Putamen (tissue), 1 donor: ENCODE data around the gene FRMD4A.
"Not testable (repeated sequence)": the region's sequence is repeated elsewhere in the genome, so short reads cannot be mapped to it uniquely, and the experiment has no call there.

ENCODE experiments used
- DNase-seq: peaks from one replicate; pipeline ENCODE4 v3.0.0-alpha.2; 2016; ENCODE audit warnings: low spot score

The FRMD4A gene

GRCh38 chr10:13845897-13846296, 484.8 kb downstream of the FRMD4A start:
- no peak for DNase-seq

- no peak for DNase-seq
Observed at GRCh38 chr10:13844651-13845050, 486.1 kb downstream of the FRMD4A start.

GRCh38 chr10:13842117-13842516, 488.6 kb downstream of the FRMD4A start:
- DNase-seq, result no peak

- DNase-seq, result no peak
Observed at GRCh38 chr10:13840036-13840435, 490.7 kb downstream of the FRMD4A start.

- DNase-seq, result no peak
Observed at GRCh38 chr10:13839430-13839990, 491.2 kb downstream of the FRMD4A start.

GRCh38 chr10:13839030-13839429, 491.7 kb downstream of the FRMD4A start:
- no peak for DNase-seq

- no peak for DNase-seq
Observed at GRCh38 chr10:13837966-13838365, 492.8 kb downstream of the FRMD4A start.

GRCh38 chr10:13834581-13835286, 496.0 kb downstream of the FRMD4A start:
- no peak for DNase-seq

- DNase-seq, result no peak
Observed at GRCh38 chr10:13831711-13832141, 499.0 kb downstream of the FRMD4A start.

- DNase-seq, result no peak
Observed at GRCh38 chr10:13830385-13830784, 500.3 kb downstream of the FRMD4A start.

GRCh38 chr10:13829790-13830189, 500.9 kb downstream of the FRMD4A start:
- no peak for DNase-seq

- not testable (repeated sequence) for DNase-seq
Observed at GRCh38 chr10:13828284-13828683, 502.4 kb downstream of the FRMD4A start.

- no peak for DNase-seq
Observed at GRCh38 chr10:13827076-13827797, 503.5 kb downstream of the FRMD4A start.

GRCh38 chr10:13823709-13824405, 506.9 kb downstream of the FRMD4A start:
- DNase-seq, result no peak

GRCh38 chr10:13823096-13823708, 507.5 kb downstream of the FRMD4A start:
- no peak for DNase-seq

- no peak for DNase-seq
Observed at GRCh38 chr10:13822490-13822889, 508.2 kb downstream of the FRMD4A start.

- no peak for DNase-seq
Observed at GRCh38 chr10:13820964-13821337, 509.8 kb downstream of the FRMD4A start.

- DNase-seq, result no peak
Observed at GRCh38 chr10:13820119-13820963, 510.4 kb downstream of the FRMD4A start.

- peak; percentile 82 for DNase-seq
Observed at GRCh38 chr10:13816195-13816925, 514.4 kb downstream of the FRMD4A start.

GRCh38 chr10:13815756-13816155, 515.0 kb downstream of the FRMD4A start:
- DNase-seq, result no peak

GRCh38 chr10:13813550-13813949, 517.2 kb downstream of the FRMD4A start:
- DNase-seq, result no peak
